A549 (cell line): ENCODE results near the gene PRMT5.
"Not testable (repeated sequence)": the region's sequence is repeated elsewhere in the genome, so short reads cannot be mapped to it uniquely, and the experiment has no call there.

Experiments
- CEBPB ChIP-seq, 2 experiments: fragments of >200 bp in 1 of 2; sonication (Bioruptor Twin) in 1 of 2; formaldehyde crosslinking in 1 of 2; IDR thresholded peaks; 2 replicates each; pipeline ENCODE4 v1.6.1; 2012 to 2016
- CHD4 ChIP-seq: fragments of 200-600 bp; sonication (generic); IDR thresholded peaks from 2 replicates; pipeline ENCODE4 v1.6.1; 2016; ENCODE audit warnings: antibody characterized with exemption, mild to moderate bottlenecking, borderline replicate concordance
- CTCF ChIP-seq: fragments of >200 bp; sonication (Bioruptor Twin); formaldehyde crosslinking; IDR thresholded peaks from 3 replicates; pipeline ENCODE4 v1.5.1; 2016
- MAFK ChIP-seq: fragments of 450-650 bp; IDR thresholded peaks from 2 replicates; pipeline ENCODE4 v1.6.1; 2014; ENCODE audit not compliant: partially characterized antibody
- RFX5 ChIP-seq: fragments of 450-650 bp; IDR thresholded peaks from 2 replicates; pipeline ENCODE4 v1.7.1; 2014; ENCODE audit warnings: antibody characterized with exemption, mild to moderate bottlenecking, moderate library complexity

- not testable (repeated sequence) for TF ChIP-seq CTCF; MAFK; RFX5; CHD4; CEBPB (IDR thresholded peaks at IDR 0.05)
These were observed 22.6 kb upstream of the PRMT5 start for GRCh38 chr14:22951795-22952194.
